ENCODE results near the gene DNMT3A. TPM values are rescaled to one million over a fixed set of nuclear protein-coding genes. Genes with fewer than 3 reads are reported as not detected.

Gene DNMT3A
- total RNA-seq, 1 donor from 2014 or later = 63.0 TPM

DNA sequence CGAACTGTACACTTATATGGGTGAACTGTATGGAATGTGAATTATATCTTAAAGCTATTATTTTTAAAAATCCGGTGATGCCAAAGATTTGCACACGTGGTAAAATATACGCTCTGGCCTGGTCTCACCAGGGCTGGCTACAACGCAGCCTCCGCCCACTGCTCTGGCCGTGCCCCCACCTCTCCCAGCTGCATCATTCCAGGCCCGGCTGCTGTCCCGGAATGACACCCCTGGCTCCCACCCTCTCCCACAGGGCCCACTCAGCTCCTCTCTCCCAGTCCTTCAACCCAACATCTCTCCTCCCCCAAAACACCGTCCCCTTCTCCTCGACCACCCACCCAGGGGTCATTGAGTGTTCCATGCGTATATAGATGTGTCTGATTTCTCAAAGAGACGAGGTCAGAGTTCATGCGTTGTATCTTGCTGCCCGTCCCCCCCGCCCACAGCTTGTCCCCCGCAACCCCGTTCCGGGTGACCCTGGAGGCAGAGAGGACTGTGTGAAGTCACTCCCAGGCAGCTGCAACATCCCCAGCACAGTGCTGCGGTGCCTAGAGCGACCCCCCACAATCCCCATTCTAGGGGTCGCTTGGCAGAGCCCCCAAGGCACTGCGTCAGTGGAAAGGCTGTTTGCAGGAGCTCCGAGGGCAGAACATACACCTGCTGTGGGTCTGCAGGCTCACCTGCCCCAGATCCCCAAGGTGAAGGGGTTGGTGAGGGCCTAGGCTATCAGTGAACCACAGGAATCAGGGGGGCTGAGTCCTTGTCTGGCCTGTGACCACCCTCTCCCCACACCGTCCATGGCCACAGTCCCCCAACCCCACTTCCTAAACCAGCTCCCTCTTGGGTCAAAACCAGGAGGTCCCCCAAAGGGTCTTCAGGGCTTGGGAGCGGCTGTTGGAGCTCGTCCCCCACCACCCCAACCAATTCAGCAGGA lies 13.3 kb downstream of the DNMT3A start:
- intact Hi-C loops (cut with micrococcal nuclease) = no loop called here

DNA sequence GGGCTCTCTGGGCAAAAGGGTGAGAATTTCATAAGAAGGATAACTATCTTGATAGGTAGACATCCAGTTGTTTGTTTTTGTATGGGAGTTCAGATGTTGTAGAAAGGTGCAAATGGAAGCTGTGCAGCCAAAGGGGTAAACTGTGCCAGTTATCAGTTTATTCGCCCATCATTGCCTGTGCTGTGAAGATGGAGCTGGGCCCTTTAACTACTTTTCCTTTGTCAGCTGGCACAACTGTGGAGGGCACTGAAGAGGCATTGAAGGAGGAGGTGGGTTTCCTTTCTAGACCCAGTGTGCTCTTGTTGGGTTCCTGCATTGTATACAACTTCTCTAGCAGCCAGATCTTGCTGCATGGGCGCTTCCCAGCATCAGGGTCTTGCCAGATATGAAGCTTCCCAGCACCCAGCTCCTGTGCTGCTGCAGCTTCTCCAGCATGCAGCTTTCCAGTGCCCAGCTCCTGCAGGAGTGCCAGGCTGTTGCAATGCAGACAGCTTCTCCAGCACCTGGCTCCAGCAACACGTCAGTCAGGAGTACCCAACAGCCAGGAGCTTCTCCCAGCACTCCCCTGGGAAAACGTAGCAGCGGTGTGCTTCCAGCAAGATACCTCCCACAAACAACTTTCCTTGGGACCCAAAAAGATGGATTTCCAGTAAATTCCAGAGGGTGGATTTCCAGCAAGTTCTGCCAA lies 15.3 kb downstream of the DNMT3A start:
- intact Hi-C loops (cut with micrococcal nuclease) = no loop called here

DNA sequence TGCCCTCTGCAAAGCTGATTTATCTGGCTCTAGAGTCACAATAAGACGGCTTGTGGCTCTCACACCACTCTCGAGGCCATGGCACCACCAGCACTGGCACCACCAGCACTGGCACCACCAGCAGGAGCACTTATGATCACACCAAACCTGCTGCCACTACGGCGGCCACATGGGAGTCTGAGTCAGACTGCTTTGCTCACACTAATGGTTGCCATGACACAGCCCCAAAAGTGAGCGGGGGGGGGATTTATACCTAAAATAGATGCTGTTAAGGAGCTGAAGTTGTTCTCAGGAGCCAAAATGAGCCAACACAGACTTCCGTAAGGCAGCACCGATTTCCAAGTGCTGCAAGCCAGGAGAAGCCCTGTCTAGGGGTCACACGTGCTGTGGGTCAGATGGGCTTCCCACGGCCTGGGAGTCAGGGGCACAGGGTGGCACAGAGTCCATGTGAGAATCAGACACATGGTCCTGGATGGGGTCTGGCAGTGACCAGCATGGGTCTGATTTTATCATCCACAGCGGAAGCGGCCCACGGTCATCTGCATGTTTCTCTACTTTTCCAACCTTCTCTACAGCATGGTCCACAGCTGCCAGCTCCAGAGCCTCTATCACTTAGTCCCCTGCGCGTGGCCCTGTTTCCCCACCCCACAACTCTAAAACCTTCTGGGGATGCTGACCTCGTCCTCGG lies 16.7 kb downstream of the DNMT3A start:
- intact Hi-C loops (cut with micrococcal nuclease) = no loop called here

DNA sequence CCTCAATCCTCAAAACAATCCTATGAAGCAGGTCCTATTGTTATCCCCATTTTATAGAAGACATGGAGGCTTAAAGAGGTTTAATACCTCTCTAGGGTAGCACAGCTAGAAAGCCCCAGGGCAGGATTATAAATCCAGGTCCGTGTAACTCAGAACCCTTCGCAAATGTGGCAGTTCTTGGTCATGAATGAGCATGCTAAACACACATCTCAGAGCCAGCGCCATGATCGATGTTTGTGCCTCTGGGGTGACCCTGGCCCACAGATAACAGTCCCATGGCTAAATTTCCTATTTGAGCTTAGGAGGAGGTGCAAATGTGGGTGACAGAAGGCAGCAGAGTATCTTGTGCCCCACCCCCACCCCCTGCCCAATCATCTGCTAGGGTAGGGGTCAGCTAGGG lies 17.5 kb downstream of the DNMT3A start:
- intact Hi-C loops (cut with micrococcal nuclease) = no loop called here

DNA sequence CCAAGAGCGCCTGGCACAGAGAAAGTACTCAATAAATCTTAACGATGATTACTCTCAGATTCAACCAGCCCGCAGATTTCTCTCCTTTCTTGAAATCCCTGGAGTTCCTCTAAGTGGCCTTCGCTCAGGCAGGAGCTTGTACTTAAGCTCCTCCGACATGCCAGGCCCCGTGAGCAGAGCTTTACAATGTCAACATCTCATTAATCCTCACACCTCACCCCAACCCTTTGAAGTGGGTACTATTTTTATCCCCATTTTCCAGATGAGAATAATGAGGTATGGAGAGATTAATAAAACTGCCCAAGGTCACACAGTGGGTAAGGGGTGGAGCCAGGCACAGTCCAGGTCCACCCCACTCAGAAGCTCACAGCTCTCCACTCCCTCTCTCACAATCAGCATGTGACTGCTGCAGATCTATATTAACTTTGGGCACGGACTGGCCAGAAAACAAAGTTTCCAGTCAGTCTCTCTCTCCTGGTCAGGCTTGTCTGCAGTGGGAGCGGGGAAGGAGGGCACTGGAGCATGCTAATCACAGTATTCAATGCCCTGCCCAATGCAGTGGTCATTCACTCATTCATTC lies 18.0 kb downstream of the DNMT3A start:
- intact Hi-C loops (cut with micrococcal nuclease) = no loop called here

DNA sequence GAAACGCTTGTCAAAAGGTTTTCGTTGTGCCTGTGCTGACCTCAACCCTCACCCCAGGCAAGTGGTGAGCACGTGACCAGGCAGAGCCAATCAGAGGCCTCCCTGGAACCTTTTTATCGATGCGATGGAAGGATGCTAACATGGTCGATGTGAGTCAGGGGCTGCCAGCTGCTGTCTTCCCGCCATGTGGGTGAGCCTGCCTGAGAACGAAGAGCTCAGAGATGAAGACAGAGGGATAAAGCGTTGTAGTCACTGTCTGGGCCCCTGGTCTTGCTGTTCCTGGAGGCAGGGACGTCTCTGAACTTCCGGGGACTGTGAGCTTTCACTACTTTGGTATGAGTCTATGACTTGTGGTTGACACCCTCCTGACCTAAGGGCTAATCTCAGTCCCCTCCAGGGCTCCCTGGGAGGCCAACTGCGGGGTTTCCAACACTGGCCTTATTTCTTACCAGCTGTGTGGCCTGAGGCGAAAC lies 18.6 kb downstream of the DNMT3A start:
- intact Hi-C loops (cut with micrococcal nuclease) = no loop called here

DNA sequence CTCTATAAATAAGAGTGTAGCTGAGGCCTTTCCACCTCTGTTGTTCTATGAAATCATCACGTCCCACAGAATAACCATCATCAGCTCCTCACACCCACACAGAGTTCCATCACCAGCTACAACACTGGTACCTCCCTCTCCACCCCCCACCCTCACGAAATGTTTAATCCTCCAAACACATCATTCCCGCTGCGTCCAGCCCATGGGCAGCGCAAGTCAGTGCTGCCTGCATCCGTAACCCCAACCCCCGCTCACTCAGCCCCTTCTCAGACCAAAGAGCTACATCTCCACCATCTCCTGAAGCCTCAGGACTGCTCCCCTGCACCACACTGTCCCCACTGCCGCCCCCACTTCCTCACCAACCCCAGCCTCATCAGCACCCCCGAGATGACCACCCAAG lies 19.4 kb downstream of the DNMT3A start:
- intact Hi-C loops (cut with micrococcal nuclease) = no loop called here

DNA sequence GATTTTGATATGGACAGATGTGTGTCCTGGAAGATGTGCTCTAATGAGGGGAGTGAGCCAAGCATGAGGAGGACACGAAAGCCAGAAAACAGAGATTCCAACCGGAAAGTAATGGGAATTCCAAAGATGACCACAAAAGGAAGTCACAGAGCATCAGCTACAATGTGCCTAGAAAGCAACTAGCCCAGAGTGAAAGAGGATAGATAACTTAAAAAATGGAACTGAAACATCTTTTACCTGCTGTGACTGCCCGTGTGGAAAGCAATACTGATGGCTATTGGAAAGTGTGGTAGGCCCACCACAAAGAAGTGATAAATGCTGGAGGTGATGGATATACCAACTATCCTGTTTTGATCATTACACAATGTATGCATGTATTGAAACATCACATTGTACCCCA lies 21.6 kb downstream of the DNMT3A start:
- intact Hi-C loops (cut with micrococcal nuclease) = no loop called here

DNA sequence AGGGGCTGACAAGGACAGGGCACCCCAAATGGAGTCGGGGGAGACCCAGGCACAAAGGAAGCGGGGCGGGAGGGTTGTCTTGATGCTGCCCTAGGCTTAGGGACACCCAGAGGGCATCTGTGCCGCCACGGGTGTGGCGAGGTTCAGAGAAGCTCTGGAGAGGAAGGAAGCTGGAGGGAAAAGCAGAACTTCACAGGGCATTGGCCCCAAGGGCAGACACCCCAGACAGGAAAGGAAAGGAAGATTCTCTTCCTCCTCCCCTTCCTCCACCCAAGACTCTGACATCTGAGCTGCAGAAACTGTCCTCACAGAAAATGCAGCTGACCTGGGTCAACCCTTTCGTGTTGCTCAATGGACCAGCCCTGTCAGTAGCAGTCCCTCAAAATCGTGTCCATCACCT lies 25.6 kb downstream of the DNMT3A start:
- intact Hi-C loops (cut with micrococcal nuclease) = no loop called here

DNA sequence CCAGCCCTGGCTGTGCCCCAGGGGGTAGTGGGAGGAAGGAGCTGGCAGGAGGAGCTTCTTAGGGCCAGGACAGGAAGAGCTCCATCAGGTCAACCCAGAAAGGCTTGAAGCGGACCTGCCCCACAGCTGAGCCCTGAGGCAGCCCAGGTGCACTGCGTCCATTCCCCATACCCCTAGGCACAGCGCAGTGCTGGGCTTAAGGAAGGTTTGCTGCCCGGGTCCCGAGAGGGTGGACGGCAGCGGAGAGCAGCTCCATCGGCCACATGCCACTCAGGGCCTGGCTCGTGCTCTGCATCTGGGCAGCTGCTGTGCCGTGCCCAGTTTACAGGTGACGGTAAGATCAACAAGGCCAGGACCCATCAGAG lies 26.4 kb downstream of the DNMT3A start:
- intact Hi-C loops (cut with micrococcal nuclease) = loop anchor here (2.0 kb wide), 2 partner anchors 20 to 26 kb away; partner anchors contain the start of gene DNMT3A

DNA sequence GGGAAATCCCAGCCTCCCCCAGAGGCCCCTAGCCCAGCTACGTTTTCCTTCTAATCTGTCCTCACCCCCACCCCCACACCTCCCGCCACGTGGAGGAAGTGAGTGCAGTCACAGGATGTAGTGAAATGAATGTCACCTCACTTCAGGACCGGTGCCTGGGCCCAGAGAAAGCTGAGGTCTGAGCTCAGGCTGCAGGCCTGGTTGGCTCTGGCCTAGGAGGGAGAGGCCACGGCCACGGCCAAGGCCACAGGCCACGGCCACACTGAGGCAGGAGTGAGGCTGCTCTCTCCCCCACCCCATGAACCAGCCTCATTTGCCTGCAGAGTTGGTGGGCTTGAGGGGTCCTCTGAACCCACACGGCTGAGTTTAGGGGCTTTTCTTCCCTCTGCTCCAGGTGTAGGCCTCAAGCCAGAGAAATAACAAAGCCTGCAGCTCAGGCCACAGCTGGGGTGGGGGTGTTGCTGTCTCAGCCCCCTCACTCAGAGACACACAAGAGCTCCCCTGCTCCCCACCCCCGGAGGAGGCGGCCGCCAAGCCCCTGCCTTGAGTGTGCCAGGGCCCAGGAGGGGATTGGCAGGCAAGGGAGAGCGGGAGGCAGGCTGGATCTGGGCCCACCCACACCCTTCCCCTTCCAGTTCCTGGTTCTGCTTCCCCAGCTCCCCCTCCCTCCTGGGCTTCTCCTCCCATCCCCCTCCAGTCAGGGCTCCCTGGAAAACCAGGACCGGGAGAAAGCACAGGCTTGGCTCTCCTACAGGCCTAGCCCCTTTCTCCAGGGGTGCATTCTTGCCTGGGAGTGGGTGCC lies 27.0 kb downstream of the DNMT3A start:
- intact Hi-C loops (cut with micrococcal nuclease) = loop anchor here (1.0 to 5.0 kb wide), 4 partner anchors 20 to 253 kb away; partner anchors contain the start of gene DNMT3A

DNA sequence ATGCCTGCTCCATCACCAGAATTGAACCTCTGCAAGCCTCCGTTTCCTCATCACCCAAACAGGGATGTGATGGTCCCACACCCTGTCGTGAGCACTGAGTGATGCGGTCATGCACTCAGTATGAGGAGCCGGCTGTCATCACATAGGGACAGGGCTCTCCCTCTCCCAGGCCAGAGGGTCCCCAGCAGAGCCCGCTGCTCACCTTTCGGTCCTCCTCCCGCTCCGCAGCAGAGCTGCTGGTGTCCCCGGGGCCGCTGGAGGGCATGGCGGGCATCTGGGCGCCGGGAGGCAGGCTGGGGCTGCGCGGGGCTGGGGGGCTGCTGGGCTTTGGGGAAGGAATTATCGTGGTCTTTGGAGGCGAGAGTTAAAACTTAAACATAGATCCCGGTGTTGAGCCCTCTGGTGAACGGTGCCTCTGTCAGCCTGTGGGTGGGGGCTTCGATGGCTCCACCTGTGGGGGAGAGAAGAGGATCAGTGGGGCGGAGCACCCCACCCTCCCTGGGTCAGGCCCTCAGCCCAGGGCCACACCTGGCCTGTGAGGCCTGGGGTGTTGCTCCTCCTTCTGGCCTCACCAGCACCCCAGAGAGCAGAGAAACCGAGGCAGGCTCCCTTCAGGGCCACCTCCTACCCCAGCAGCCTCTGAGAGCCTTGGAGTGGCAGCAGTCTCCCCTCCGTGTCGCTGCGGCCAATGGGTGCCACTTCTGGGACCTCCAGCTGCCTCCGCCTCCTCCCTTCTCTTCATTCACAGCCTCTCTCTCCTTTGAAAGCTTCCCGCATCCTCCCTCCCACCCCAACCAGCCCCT lies 27.8 kb downstream of the DNMT3A start:
- intact Hi-C loops (cut with micrococcal nuclease) = loop anchor here (1.0 to 5.0 kb wide), 4 partner anchors 19 to 253 kb away; partner anchors contain the start of gene DNMT3A

DNA sequence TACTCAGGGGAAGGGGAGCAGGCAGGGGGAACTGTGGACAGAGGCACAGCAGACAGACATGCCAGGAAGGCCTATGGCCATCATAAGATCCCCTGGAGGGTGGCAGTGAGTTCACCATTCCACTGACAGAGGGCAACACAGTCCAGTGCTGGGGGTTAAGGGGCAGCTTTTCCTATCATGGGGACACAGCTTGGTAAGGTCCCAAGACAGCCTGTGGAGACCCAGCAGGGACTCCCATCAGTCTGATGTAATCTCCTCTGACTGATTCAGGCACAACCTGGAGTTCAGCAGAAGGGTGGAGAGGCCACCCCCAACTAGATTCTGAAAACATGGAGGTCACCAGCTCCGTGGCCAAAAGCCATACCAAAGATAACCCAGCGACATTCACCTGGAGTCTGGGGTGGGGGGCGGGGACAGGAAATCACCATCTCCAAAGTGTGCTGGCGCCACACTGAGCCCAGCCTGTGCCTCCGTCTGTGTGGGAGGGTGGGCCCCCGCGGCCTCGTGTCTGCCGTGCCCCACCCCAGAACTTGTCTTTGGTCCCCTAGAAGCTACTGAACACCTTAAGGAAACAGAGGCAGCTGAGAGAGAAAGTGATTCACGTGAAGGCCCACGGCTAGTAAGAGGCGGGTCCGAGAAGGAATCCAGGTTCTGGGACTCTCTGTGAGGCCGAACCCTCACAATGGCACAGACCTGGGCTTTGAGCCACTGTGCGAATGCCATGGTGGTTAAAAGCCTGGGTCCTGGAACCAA lies 28.6 kb downstream of the DNMT3A start:
- intact Hi-C loops (cut with micrococcal nuclease) = loop anchor here (5.0 kb wide), 1 partner anchor 254 kb away; no protein-coding TSS in a partner anchor

DNA sequence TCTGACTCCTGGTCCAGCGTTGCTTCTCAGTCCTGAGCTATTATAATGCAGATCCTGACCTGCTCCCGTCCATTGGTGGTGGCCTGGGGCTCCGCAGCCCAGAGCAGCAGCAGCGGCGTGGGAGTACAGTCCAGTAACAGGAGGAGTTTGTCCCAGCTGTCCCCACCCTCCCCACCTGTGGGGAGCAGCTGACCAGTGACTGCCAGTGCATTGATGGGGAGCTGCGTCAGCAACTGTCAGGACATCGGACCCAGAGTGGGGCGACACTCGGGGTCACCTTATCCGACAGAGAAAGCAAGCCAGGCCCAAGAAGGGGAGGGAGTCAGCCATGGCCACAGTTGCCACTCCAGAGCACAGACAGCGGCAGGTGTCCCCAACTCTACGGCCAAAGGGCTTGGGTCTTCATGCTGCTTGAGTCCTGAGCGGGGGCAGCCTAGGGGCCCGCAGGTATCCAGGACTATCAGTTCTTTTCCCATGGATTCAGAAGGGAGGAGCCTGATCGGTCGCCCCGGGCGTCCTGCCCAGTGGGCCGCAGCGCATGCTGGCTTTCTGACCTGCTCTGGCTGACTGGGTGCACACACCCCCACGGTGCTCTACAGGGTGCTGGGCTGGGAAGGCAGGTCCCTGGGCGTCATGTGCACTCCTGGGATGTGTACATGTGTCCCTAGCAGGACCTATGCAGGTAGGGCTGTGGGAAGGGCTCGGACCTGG lies 29.7 kb downstream of the DNMT3A start:
- intact Hi-C loops (cut with micrococcal nuclease) = loop anchor here (5.0 kb wide), 1 partner anchor 255 kb away; no protein-coding TSS in a partner anchor

DNA sequence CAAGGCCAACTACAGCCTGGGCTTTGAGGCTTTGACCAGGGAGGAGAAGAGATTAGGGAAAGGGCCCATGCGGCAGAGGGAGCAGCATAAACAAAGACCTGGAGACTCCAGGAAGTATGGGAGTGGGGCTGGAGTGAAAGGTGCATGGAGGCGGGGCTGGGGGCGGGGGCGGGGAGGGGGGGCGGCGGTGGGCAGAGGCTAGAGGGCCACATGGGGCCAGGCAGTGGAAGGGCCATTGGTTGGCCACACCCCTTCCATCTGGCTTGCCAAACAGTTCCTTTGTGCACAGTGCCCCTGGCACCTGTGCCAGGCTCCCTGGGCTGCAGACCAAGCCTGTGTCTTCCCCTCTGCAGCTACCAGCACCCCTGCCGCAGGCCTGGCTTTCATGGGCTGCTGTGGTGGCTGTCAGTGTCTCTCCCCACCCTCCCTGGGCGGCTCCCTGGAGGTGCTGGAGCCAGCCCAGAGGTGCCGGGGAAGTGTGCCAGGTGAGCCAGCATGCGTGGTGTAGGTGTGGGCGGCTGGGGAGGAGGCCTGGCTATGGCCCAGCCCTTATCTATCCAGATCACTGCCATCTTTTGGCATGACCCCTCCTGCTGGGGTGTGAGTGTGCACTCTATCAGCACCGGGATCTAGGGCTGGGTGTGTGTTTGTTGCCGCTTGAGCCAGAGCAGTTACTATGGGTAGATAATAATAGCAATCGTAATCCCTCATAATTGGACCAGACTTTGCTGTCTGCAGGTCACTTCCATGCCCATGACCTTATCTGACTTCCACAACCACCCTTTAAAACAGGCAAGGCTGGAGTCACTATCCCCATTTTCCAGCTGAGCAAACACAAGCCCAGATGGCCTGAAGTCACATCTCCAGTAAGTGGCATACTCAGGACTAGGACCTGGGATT lies 30.5 kb downstream of the DNMT3A start:
- intact Hi-C loops (cut with micrococcal nuclease) = loop anchor here (5.0 kb wide), 1 partner anchor 256 kb away; no protein-coding TSS in a partner anchor

DNA sequence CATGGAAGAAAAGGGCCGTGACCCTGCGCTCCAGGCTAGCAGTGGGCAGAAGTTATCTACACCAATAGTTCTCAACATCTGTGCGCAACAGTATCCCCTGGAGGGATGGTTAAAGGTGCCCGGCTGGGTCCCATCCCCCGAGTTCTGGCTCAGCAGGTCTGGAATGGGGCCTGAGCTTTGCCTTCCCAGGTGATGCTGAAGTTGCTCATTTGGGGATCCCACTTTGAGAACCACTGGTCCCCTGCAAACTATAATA lies 31.1 kb downstream of the DNMT3A start:
- intact Hi-C loops (cut with micrococcal nuclease) = loop anchor here (5.0 kb wide), 1 partner anchor 257 kb away; no protein-coding TSS in a partner anchor

DNA sequence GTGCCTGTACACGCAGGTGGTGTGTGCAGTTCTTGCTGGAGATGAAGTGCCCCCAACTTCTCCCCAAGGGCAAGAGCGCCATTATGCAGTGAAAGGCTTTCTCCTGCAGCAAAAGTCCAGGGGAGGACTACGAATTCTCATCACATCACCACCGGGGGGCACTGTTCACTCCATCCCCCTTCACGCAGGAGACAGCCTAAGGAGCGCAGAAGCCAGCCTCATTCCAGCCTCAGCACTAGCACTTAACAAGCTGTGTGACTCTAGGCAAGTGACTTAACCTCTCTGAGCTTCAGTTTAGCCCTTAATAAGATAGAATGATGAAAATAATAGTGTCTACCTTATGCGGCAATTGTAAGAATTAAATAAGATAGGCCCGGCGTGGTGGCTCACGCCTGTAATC lies 32.3 kb downstream of the DNMT3A start:
- intact Hi-C loops (cut with micrococcal nuclease) = loop anchor here (1.0 kb wide), 1 partner anchor 213 kb away; no protein-coding TSS in a partner anchor

Data from T-helper 2 cell treated with Interferon-gamma antibody and Interleukin-4, amounts not matched to agents 100 ng/mL and 5 ng/mL, for 36 hours (primary cell).